GM12801 (cell line): ENCODE results near the gene ARHGEF2.

Source experiments
- CTCF ChIP-seq: IDR thresholded peaks from one replicate; pipeline ENCODE4 v1.5.1; 2011; ENCODE audit warnings: control low read depth; ENCODE audit not compliant: insufficient read length; ENCODE audit errors: extremely low read depth

Gene ARHGEF2

GRCh38 chr1:156002188-156002911 is 24.0 kb upstream of the ARHGEF2 start:
- TF ChIP-seq CTCF: no peak

GRCh38 chr1:156001662-156002171 is 23.4 kb upstream of the ARHGEF2 start:
- no peak for TF ChIP-seq CTCF

- no peak for TF ChIP-seq CTCF
Observed at GRCh38 chr1:156001021-156001661, 22.8 kb upstream of the ARHGEF2 start.

GRCh38 chr1:155999964-156000363 is 21.6 kb upstream of the ARHGEF2 start:
- no peak for TF ChIP-seq CTCF

GRCh38 chr1:155996166-155996565 is 17.8 kb upstream of the ARHGEF2 start:
- TF ChIP-seq CTCF: no peak

- TF ChIP-seq CTCF: no peak
Observed at GRCh38 chr1:155993595-155993994, 15.2 kb upstream of the ARHGEF2 start.

GRCh38 chr1:155990005-155990739 is 11.8 kb upstream of the ARHGEF2 start:
- TF ChIP-seq CTCF: no peak
